HepG2 (cell line): ENCODE data around the gene GPAM.

Experiments
- BHLHE40 ChIP-seq: IDR thresholded peaks from 2 replicates; pipeline ENCODE4 v1.6.1; 2011; ENCODE audit warnings: low read length, improper control_type of control experiment
- EP300 ChIP-seq, 3 experiments: sonication (generic) in 1 of 3; formaldehyde crosslinking in 1 of 3; IDR thresholded peaks; 2 replicates each; pipeline versions ENCODE4 v1.5.1 to v1.6.1; 2011 to 2020; ENCODE audit warnings: low read depth in 2 of 3, low read length in 2 of 3, borderline replicate concordance in 1 of 3, improper control_type of control experiment in 1 of 3, mild to moderate bottlenecking in 1 of 3, missing genetic modification reagents in 1 of 3, moderate library complexity in 1 of 3
- EZH2 ChIP-seq: conservative IDR thresholded peaks from 2 replicates; pipeline ENCODE4 v1.6.1; 2012; ENCODE audit warnings: mild to moderate bottlenecking, low read depth, low read length, moderate library complexity
- JUND ChIP-seq: sonication (generic); formaldehyde crosslinking; IDR thresholded peaks from 2 replicates; pipeline ENCODE4 v1.8.0; 2022; ENCODE audit warnings: mild to moderate bottlenecking, missing genetic modification reagents
- ZNF264 ChIP-seq: sonication (generic); formaldehyde crosslinking; IDR thresholded peaks from 2 replicates; pipeline ENCODE4 v1.4.0; 2020; ENCODE audit warnings: missing genetic modification reagents
- ZNF3 ChIP-seq: IDR thresholded peaks from 2 replicates; pipeline ENCODE4 v1.7.0; 2017; ENCODE audit warnings: inconsistent platforms
- ZNF589 ChIP-seq: sonication (generic); formaldehyde crosslinking; conservative IDR thresholded peaks from 2 replicates; pipeline ENCODE4 v1.8.0; 2022; ENCODE audit warnings: mild to moderate bottlenecking, moderate library complexity, missing genetic modification reagents
- ZNF792 ChIP-seq: IDR thresholded peaks from 2 replicates; pipeline ENCODE4 v1.6.1; 2016
- ZSCAN22 ChIP-seq: sonication (generic); formaldehyde crosslinking; IDR thresholded peaks from 2 replicates; pipeline ENCODE4 v1.4.0; 2020; ENCODE audit warnings: mild to moderate bottlenecking, missing genetic modification reagents
- TF ChIP-seq, protein P1 (sequence below): sonication (generic); formaldehyde crosslinking; IDR thresholded peaks from 2 replicates; pipeline ENCODE4 v1.5.0; 2020; ENCODE audit warnings: mild to moderate bottlenecking, missing genetic modification reagents, moderate library complexity

GRCh38 chr10:112140110-112140970 is 43.2 kb downstream of the GPAM start:
- TF ChIP-seq JUND (CRISPR knock-in tag) (no peak), EZH2 (no peak), BHLHE40 (no peak), ZNF792 (no peak), ZSCAN22 (CRISPR knock-in tag) (no peak), EP300 (IDR thresholded peaks at IDR 0.05; ENCODE audit: low read depth in 2 of 2, low read length in 2 of 2) (no peak), EP300 (CRISPR knock-in tag; IDR thresholded peaks at IDR 0.05; ENCODE audit: borderline replicate concordance) (no peak), ZNF589 (CRISPR knock-in tag) (no peak), ZNF264 (CRISPR knock-in tag) (no peak), ZNF3 (CRISPR knock-in tag) (no peak)
- TF ChIP-seq, protein P1, sequence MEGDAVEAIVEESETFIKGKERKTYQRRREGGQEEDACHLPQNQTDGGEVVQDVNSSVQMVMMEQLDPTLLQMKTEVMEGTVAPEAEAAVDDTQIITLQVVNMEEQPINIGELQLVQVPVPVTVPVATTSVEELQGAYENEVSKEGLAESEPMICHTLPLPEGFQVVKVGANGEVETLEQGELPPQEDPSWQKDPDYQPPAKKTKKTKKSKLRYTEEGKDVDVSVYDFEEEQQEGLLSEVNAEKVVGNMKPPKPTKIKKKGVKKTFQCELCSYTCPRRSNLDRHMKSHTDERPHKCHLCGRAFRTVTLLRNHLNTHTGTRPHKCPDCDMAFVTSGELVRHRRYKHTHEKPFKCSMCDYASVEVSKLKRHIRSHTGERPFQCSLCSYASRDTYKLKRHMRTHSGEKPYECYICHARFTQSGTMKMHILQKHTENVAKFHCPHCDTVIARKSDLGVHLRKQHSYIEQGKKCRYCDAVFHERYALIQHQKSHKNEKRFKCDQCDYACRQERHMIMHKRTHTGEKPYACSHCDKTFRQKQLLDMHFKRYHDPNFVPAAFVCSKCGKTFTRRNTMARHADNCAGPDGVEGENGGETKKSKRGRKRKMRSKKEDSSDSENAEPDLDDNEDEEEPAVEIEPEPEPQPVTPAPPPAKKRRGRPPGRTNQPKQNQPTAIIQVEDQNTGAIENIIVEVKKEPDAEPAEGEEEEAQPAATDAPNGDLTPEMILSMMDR (CRISPR knock-in tag), result peak; percentile 86
